GM23248 (cell line): Measurements from ENCODE around the gene ZNF831.

Source experiments
- EZH2 ChIP-seq: fragments of 200-600 bp; sonication (generic); IDR thresholded peaks from 2 replicates; pipeline ENCODE4 v1.6.1; 2018; ENCODE audit warnings: antibody characterized with exemption, mild to moderate bottlenecking; ENCODE audit not compliant: insufficient read depth, poor library complexity, severe bottlenecking
- EZH2phosphoT487 ChIP-seq: fragments of 200-600 bp; sonication (generic); IDR thresholded peaks from 2 replicates; pipeline ENCODE4 v1.6.1; 2018; ENCODE audit warnings: antibody characterized with exemption, moderate library complexity, mild to moderate bottlenecking, low read depth; ENCODE audit not compliant: insufficient read depth

DNA sequence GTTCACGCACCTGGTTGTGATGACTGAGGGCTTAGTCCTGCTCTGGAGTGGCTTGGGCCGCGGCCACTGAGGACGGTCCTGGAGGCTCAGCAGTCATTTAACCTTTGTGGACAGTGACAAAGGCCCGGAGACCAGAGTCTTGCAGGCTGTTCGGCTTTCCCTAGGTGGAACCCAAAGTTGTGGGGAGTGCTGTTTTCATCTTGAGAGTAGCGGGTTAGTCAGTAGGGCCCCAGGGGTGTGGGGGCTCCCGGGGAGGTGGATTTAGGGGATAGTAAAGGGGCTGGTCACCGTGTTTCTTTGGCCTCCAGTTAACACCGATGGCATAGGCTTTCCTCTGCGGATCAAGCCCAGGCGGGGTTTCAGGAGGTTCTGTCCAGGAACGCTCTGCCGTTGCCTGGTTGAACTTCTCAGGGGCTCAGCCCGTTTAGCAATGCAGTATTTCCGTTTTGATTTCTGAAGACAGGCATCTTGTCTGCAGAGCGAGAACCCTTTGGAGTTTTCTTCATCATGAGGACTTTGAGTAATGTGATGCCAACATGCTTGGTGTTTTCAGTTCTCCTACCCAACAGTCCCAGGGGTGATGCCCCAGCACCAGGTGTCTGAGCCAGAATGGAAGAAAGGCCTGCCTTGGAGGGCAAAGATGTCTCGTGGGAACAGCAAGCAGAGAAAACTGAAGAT is 31.8 kb downstream of the ZNF831 start:
- TF ChIP-seq EZH2 (no peak), EZH2phosphoT487 (no peak)
